GM23338 (cell line): Measurements from ENCODE around the gene FOXI2. TPM values are rescaled to one million over a fixed set of nuclear protein-coding genes. Genes with fewer than 3 reads are reported as not detected.

ENCODE experiments used
- ATAC-seq: fragments of 200-7000 bp; cut with Tn5 transposase; 3 replicates; pipeline ENCODE4 v1.9.1; 2020
- DNase-seq: peaks from one replicate; pipeline ENCODE4 v3.0.0-alpha.2; 2015; ENCODE audit warnings: low spot score
- H2AFZ ChIP-seq: fragments of 200-600 bp; sonication (generic); 2 replicates; pipeline ENCODE4 v1.8.0; 2016; ENCODE audit warnings: antibody characterized with exemption, mild to moderate bottlenecking, moderate library complexity
- H3F3A ChIP-seq: fragments of 200-600 bp; sonication (generic); replicated peaks from 2 replicates; pipeline ENCODE4 v1.8.0; 2017; ENCODE audit warnings: antibody characterized with exemption, mixed run types, low read depth
- H3K27ac ChIP-seq: fragments of 200-600 bp; sonication (generic); 2 replicates; pipeline ENCODE4 v1.6.1; 2016; ENCODE audit warnings: low read depth
- H3K27me3 ChIP-seq: fragments of 200-600 bp; sonication (generic); 2 replicates; pipeline ENCODE4 v1.8.0; 2016; ENCODE audit warnings: mild to moderate bottlenecking, mixed run types, moderate library complexity; ENCODE audit not compliant: insufficient read depth
- H3K36me3 ChIP-seq: fragments of 200-600 bp; sonication (generic); 2 replicates; pipeline ENCODE4 v1.8.0; 2016; ENCODE audit warnings: mild to moderate bottlenecking; ENCODE audit not compliant: insufficient read depth
- H3K4me1 ChIP-seq: fragments of 200-600 bp; sonication (generic); 2 replicates; pipeline ENCODE4 v1.8.0; 2016; ENCODE audit warnings: mild to moderate bottlenecking, moderate library complexity; ENCODE audit not compliant: insufficient read depth
- H3K4me2 ChIP-seq: fragments of 200-600 bp; sonication (generic); 2 replicates; pipeline ENCODE4 v1.7.1; 2017; ENCODE audit warnings: mixed run types
- H3K4me3 ChIP-seq: fragments of 200-600 bp; sonication (generic); 2 replicates; pipeline ENCODE4 v1.6.1; 2016; ENCODE audit warnings: mixed run types
- H3K79me2 ChIP-seq: fragments of 200-600 bp; sonication (generic); replicated peaks from 2 replicates; pipeline ENCODE4 v1.8.0; 2017; ENCODE audit warnings: mild to moderate bottlenecking; ENCODE audit not compliant: insufficient read depth
- H3K9me2 ChIP-seq: fragments of 200-600 bp; sonication (generic); 2 replicates; pipeline ENCODE4 v1.8.0; 2017; ENCODE audit not compliant: insufficient read depth
- H4K20me1 ChIP-seq: fragments of 200-600 bp; sonication (generic); replicated peaks from 2 replicates; pipeline ENCODE4 v1.8.0; 2017; ENCODE audit warnings: mild to moderate bottlenecking; ENCODE audit not compliant: insufficient read depth
- H3K27ac Mint-ChIP-seq: 2 replicates; pipeline ENCODE4 v1.8.0; 2020; ENCODE audit warnings: inconsistent platforms, mild to moderate bottlenecking, moderate library complexity, mixed read lengths
- H3K27me3 Mint-ChIP-seq: 3 replicates; pipeline ENCODE4 v1.8.0; 2022; ENCODE audit warnings: low read depth, mild to moderate bottlenecking, moderate library complexity, mixed read lengths, inconsistent platforms; ENCODE audit not compliant: insufficient read depth, poor library complexity
- H3K36me3 Mint-ChIP-seq: 3 replicates; pipeline ENCODE4 v1.8.0; 2021; ENCODE audit warnings: low read depth, mild to moderate bottlenecking, inconsistent platforms, moderate library complexity, mixed read lengths
- H3K4me1 Mint-ChIP-seq: 3 replicates; pipeline ENCODE4 v1.8.0; 2020; ENCODE audit warnings: mild to moderate bottlenecking, inconsistent platforms, mixed read lengths
- H3K4me3 Mint-ChIP-seq: 3 replicates; pipeline ENCODE4 v1.8.0; 2021; ENCODE audit warnings: moderate library complexity, mild to moderate bottlenecking, inconsistent platforms, mixed read lengths
- H3K9me3 Mint-ChIP-seq: 3 replicates; pipeline ENCODE4 v1.8.0; 2020; ENCODE audit warnings: moderate library complexity, mild to moderate bottlenecking, inconsistent platforms, mixed read lengths
- CREB1 ChIP-seq: fragments of 250-450 bp; sonication (Bioruptor Pico); IDR thresholded peaks from 2 replicates; pipeline ENCODE4 v1.5.0; 2020; ENCODE audit warnings: low read depth, mild to moderate bottlenecking, moderate library complexity
- EZH2 ChIP-seq: fragments of 200-600 bp; sonication (generic); IDR thresholded peaks from one replicate; pipeline ENCODE4 v1.8.0; 2017; ENCODE audit warnings: antibody characterized with exemption, mild to moderate bottlenecking, low read depth; ENCODE audit not compliant: unreplicated experiment
- EZH2phosphoT487 ChIP-seq: fragments of 200-600 bp; sonication (generic); IDR thresholded peaks from one replicate; pipeline ENCODE4 v1.8.1; 2018; ENCODE audit warnings: antibody characterized with exemption; ENCODE audit not compliant: unreplicated experiment
- NANOG ChIP-seq: IDR thresholded peaks from 2 replicates; pipeline ENCODE4 v1.6.1; 2016; ENCODE audit warnings: antibody characterized with exemption, borderline replicate concordance
- POLR2AphosphoS5 ChIP-seq: IDR thresholded peaks from 2 replicates; pipeline ENCODE4 v1.6.1; 2016; ENCODE audit warnings: antibody characterized with exemption, low read depth
- ZNF114 ChIP-seq: fragments of 250-450 bp; sonication (Bioruptor Pico); IDR thresholded peaks from 2 replicates; pipeline ENCODE4 v1.5.0; 2020; ENCODE audit warnings: mild to moderate bottlenecking, moderate library complexity
- ZNF331 ChIP-seq: fragments of 250-450 bp; sonication (Bioruptor Pico); IDR thresholded peaks from 2 replicates; pipeline ENCODE4 v1.5.0; 2020; ENCODE audit warnings: low read depth, mild to moderate bottlenecking, moderate library complexity
- ZNF462 ChIP-seq: fragments of 250-450 bp; sonication (Bioruptor Pico); IDR thresholded peaks from 2 replicates; pipeline ENCODE4 v1.5.0; 2020; ENCODE audit warnings: mild to moderate bottlenecking, moderate library complexity
- polyA plus RNA-seq: library from polyadenylated mRNA; unstranded; fragments of >200 nt; fragmentation: Nextera tagmentation; extraction: Ambion mirVana; gene quantifications from 2 replicates; pipeline ENCODE4 v1.2.1, GENCODE V29; 2016
- total RNA-seq: library from RNA; depleted of rRNA; stranded (reverse); fragments of >200 nt; shearing (Covaris generic); gene quantifications from 2 replicates; pipeline ENCODE4 v1.2.3, GENCODE V29; 2014

FOXI2 gene
- total and polyA plus RNA-seq, 2 experiments from 2014 or later = 0.74 to 1.3 TPM

GRCh38 chr10:127776816-127777215 is 39.8 kb downstream of the FOXI2 start:
- Mint-ChIP-seq H3K4me3 (no peak overlapping the region), H3K4me1 (no peaks in the 10 kb centered on the region), H3K27ac (no peak overlapping the region), H3K36me3 (no peaks in the 10 kb centered on the region), H3K27me3 (peaks cover 1% of the 10 kb centered on the region), H3K9me3 (no peaks in the 10 kb centered on the region)
- Histone ChIP-seq H4K20me1 (no peaks in the 10 kb centered on the region), H3K4me1 (no peaks in the 10 kb centered on the region), H3K4me2 (no peak overlapping the region), H3K27ac (no peak overlapping the region), H2AFZ (no peak overlapping the region), H3K79me2 (no peaks in the 10 kb centered on the region), H3K4me3 (no peak overlapping the region), H3K27me3 (no peaks in the 10 kb centered on the region), H3F3A (no peaks in the 10 kb centered on the region), H3K36me3 (no peaks in the 10 kb centered on the region), H3K9me2 (peaks cover 7% of the 10 kb centered on the region; the same call in 1 of the 2 replicates)
- ATAC-seq = no peak
- no peak for TF ChIP-seq CREB1 (CRISPR knock-in tag)
- TF ChIP-seq NANOG = no peak
- no peak for TF ChIP-seq ZNF331 (CRISPR knock-in tag)
- TF ChIP-seq EZH2phosphoT487 = no peak
- no peak for TF ChIP-seq ZNF462 (CRISPR knock-in tag)
- TF ChIP-seq EZH2 = no peak
- TF ChIP-seq ZNF114 (CRISPR knock-in tag) = no peak
- TF ChIP-seq POLR2AphosphoS5 = no peak
- DNase-seq = no peak
